K562 (cell line): ENCODE results near the gene MAU2. TPM values are rescaled to one million over a fixed set of nuclear protein-coding genes. Genes with fewer than 3 reads are reported as not detected.

Experiments used
- ARID1B ChIP-seq: fragments of 450-650 bp; IDR thresholded peaks from 2 replicates; pipeline ENCODE4 v1.6.1; 2016; ENCODE audit warnings: antibody characterized with exemption, mild to moderate bottlenecking, inconsistent platforms
- ARID2 ChIP-seq: fragments of 450-650 bp; IDR thresholded peaks from 2 replicates; pipeline ENCODE4 v1.6.1; 2017; ENCODE audit warnings: antibody characterized with exemption, mild to moderate bottlenecking
- FOXA3 ChIP-seq, 2 experiments: fragments of 450-650 bp in 1 of 2; sonication (generic) in 1 of 2; formaldehyde crosslinking; IDR thresholded peaks in 1 of 2; conservative IDR thresholded peaks in 1 of 2; 2 replicates each; pipeline versions ENCODE4 v1.4.0 to v1.8.0; 2020 to 2022; ENCODE audit warnings: mild to moderate bottlenecking in 2 of 2, missing genetic modification reagents in 1 of 2
- ILK ChIP-seq: fragments of 450-650 bp; IDR thresholded peaks from 2 replicates; pipeline ENCODE4 v1.6.1; 2016; ENCODE audit warnings: missing genetic modification characterization, low read depth, mild to moderate bottlenecking, missing compliant biosample characterization, moderate library complexity, borderline replicate concordance
- KLF13 ChIP-seq: fragments of 450-650 bp; IDR thresholded peaks from 2 replicates; pipeline ENCODE4 v1.6.1; 2016; ENCODE audit warnings: missing genetic modification characterization, low read depth, mild to moderate bottlenecking, missing compliant biosample characterization, moderate library complexity, borderline replicate concordance
- NFATC3 ChIP-seq: fragments of 450-650 bp; IDR thresholded peaks from 2 replicates; pipeline ENCODE4 v1.6.1; 2017; ENCODE audit warnings: mild to moderate bottlenecking
- NFE2 ChIP-seq: IDR thresholded peaks from 2 replicates; pipeline ENCODE4 v1.6.1; 2014; ENCODE audit warnings: antibody characterized with exemption, low read depth
- NR3C1 ChIP-seq: sonication (generic); formaldehyde crosslinking; IDR thresholded peaks from 2 replicates; pipeline ENCODE4 v1.8.1; 2022; ENCODE audit warnings: missing genetic modification reagents
- RAD21 ChIP-seq, 2 experiments: fragments of 250-450 bp in 1 of 2; fragments of 450-650 bp in 1 of 2; sonication (Bioruptor Pico) in 1 of 2; formaldehyde crosslinking in 1 of 2; IDR thresholded peaks in 1 of 2; conservative IDR thresholded peaks in 1 of 2; 2 replicates each; pipeline versions ENCODE4 v1.4.0 to v1.8.0; 2020 to 2022; ENCODE audit warnings: mild to moderate bottlenecking in 2 of 2, moderate library complexity in 1 of 2
- SRSF1 ChIP-seq: fragments of 200-400 bp; formaldehyde crosslinking; IDR thresholded peaks from 2 replicates; pipeline ENCODE4 v1.6.1; 2017; ENCODE audit warnings: mild to moderate bottlenecking, low read depth, low read length, moderate library complexity
- ZNF121 ChIP-seq: sonication (generic); formaldehyde crosslinking; conservative IDR thresholded peaks from 2 replicates; pipeline ENCODE4 v1.8.0; 2022; ENCODE audit warnings: missing genetic modification reagents
- ZNF764 ChIP-seq: fragments of 250-450 bp; sonication (Bioruptor Pico); IDR thresholded peaks from 2 replicates; pipeline ENCODE4 v1.4.0; 2020; ENCODE audit warnings: low read depth, mild to moderate bottlenecking, moderate library complexity
- polyA plus RNA-seq, 8 experiments: library from polyadenylated mRNA; depleted of rRNA in 4 of 8; stranded (reverse) in 5 of 8; unstranded in 3 of 8; fragments of >200 nt; fragmentation: Nextera tagmentation in 2 of 8; fragmentation: Illumina TruSeq in 1 of 8; extraction: Ambion mirVana in 2 of 8; extraction: Trizol in 1 of 8; gene quantifications; 2 replicates each; pipeline versions ENCODE4 v1.2.1 to v1.2.3, GENCODE V29; 2011 to 2014; ENCODE audit warnings: inconsistent platforms in 1 of 8, missing spikeins in 1 of 8
- total RNA-seq, 7 experiments: library from RNA; depleted of rRNA in 6 of 7; stranded (reverse); fragments of >200 nt in 6 of 7; fragmentation: Illumina TruSeq in 2 of 7; extraction: Trizol in 2 of 7; gene quantifications; 2 replicates each; pipeline versions ENCODE4 v1.2.1 to v1.2.3, GENCODE V29; 2011 to 2021; ENCODE audit warnings: low replicate concordance in 1 of 7
- TF ChIP-seq, protein P1 (sequence below): fragments of 200-800 bp; sonication (Bioruptor generic); IDR thresholded peaks from 2 replicates; pipeline ENCODE4 v1.6.1; 2017; ENCODE audit warnings: missing genetic modification characterization, missing compliant biosample characterization
- TF ChIP-seq, protein P2 (sequence below): fragments of 250-450 bp; sonication (Bioruptor Pico); IDR thresholded peaks from 2 replicates; pipeline ENCODE4 v1.4.0; 2020; ENCODE audit warnings: mild to moderate bottlenecking
- TF ChIP-seq, protein P3 (sequence below): fragments of 250-450 bp; sonication (Bioruptor Pico); IDR thresholded peaks from 2 replicates; pipeline ENCODE4 v1.8.0; 2022; ENCODE audit warnings: inconsistent platforms, mild to moderate bottlenecking, moderate library complexity, borderline replicate concordance

MAU2 gene
- total and polyA plus RNA-seq, 9 of the 15 experiments (the other 6 are each of a cell fraction or from before 2014, with no cell fraction given): 1.2 to 48.1 (median 19.4) TPM

DNA sequence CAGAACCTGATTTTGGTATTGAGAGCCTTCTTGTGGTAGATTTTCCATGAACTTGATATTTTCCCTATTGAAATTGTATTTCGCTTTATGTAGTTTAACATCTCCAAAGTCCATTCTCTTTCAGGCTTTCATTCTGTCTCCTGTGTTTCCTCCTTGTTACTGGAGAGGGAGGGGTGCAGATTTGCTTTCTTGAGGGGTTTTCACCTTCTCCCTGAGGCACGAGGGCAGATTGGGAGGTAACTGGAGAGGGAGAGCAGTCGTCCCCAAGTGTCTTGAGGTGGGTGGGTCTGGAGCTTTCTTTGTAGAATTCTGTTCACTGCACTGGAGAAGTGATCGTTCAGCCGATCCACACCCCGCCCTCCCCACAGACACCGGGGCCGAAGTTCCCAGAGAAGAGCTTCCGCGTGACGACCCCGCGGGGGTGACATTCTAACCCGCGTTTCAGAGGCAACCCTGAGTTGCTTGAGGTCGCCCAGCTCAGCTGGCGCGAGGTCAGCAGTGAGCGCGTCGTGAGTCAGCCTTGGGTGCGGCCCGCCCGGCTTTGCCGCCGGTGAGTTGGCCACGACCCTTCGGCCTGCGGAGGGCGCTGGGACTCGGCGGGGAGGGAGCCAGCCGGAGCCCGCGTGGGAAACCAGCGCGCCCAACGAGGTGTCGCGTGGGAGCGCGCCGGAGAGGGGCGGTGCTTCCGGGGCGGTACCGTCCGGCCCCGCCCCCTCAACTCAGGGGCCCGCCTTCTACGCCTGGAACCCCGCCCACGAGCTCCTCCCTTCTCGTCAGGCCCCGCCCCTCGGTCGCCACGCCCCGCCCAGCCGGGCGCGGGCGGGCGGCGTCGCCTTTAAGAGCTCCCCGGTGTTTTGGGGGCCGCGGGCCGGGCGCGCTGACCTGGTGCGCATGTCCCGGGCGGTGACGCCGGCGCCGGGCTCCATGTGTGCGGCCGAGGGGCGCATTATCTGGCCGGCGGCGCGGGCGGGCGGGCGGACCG lies 84.5 kb downstream of the MAU2 start, which contains the start of gene GATAD2A (continued):
- TF ChIP-seq, protein P1, sequence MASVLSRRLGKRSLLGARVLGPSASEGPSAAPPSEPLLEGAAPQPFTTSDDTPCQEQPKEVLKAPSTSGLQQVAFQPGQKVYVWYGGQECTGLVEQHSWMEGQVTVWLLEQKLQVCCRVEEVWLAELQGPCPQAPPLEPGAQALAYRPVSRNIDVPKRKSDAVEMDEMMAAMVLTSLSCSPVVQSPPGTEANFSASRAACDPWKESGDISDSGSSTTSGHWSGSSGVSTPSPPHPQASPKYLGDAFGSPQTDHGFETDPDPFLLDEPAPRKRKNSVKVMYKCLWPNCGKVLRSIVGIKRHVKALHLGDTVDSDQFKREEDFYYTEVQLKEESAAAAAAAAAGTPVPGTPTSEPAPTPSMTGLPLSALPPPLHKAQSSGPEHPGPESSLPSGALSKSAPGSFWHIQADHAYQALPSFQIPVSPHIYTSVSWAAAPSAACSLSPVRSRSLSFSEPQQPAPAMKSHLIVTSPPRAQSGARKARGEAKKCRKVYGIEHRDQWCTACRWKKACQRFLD (CRISPR knock-in tag): peak; percentile 96
- TF ChIP-seq NR3C1: peak; percentile 57; the same call in 1 of the 2 replicates
- TF ChIP-seq NFE2: peak; percentile 77
- peak in 1 of 2 experiments; percentile 66; a peak in 1 of 4 replicates for TF ChIP-seq FOXA3 (CRISPR knock-in tag; conservative IDR thresholded peaks at IDR 0.05 in 1 of 2, IDR thresholded peaks at IDR 0.05 in 1 of 2)
- TF ChIP-seq, protein P2, sequence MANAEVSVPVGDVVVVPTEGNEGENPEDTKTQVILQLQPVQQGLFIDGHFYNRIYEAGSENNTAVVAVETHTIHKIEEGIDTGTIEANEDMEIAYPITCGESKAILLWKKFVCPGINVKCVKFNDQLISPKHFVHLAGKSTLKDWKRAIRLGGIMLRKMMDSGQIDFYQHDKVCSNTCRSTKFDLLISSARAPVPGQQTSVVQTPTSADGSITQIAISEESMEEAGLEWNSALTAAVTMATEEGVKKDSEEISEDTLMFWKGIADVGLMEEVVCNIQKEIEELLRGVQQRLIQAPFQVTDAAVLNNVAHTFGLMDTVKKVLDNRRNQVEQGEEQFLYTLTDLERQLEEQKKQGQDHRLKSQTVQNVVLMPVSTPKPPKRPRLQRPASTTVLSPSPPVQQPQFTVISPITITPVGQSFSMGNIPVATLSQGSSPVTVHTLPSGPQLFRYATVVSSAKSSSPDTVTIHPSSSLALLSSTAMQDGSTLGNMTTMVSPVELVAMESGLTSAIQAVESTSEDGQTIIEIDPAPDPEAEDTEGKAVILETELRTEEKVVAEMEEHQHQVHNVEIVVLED (CRISPR knock-in tag): peak; percentile 54
- TF ChIP-seq RAD21 (CRISPR knock-in tag; conservative IDR thresholded peaks at IDR 0.05 in 1 of 2, IDR thresholded peaks at IDR 0.05 in 1 of 2): peak; percentile 45 to 59
- TF ChIP-seq ARID2: no peak
- peak; percentile 76; the same call in 1 of the 2 replicates for TF ChIP-seq KLF13 (tag)
- TF ChIP-seq ILK (tag): no peak
- TF ChIP-seq, protein P3, sequence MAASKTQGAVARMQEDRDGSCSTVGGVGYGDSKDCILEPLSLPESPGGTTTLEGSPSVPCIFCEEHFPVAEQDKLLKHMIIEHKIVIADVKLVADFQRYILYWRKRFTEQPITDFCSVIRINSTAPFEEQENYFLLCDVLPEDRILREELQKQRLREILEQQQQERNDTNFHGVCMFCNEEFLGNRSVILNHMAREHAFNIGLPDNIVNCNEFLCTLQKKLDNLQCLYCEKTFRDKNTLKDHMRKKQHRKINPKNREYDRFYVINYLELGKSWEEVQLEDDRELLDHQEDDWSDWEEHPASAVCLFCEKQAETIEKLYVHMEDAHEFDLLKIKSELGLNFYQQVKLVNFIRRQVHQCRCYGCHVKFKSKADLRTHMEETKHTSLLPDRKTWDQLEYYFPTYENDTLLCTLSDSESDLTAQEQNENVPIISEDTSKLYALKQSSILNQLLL: no peak
- TF ChIP-seq NFATC3: no peak
- 0 out of 2 replicates have a peak, but pooled peaks have one; percentile 63 for TF ChIP-seq ZNF764 (CRISPR knock-in tag)
- TF ChIP-seq SRSF1: no peak
- TF ChIP-seq ZNF121: no peak
- peak; percentile 75 for TF ChIP-seq ARID1B
